ENCODE measurements around the gene ARHGEF1. TPM values are rescaled to one million over a fixed set of nuclear protein-coding genes. Genes with fewer than 3 reads are reported as not detected.

The ARHGEF1 gene
- total RNA-seq, 1 donor from 2014 or later: 120 TPM

DNA sequence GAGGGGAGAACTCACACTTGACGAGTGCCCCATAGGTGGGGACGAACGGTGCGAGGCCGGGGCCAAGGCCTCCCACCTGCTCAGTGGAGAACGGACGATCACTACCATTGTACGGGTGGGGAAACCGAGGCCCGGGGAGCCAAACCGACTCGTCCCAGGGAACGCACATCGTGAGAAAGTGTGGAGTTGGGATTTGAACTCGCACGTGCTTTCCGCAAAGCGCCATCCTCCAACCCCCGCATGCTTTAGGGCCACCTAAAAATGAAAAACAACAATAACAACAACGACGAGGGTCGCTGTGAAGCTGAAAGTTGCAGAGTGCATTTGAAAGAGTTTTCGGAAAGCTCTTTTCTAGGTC, 458 bp downstream of the ARHGEF1 start:
- DNase-seq (ENCODE audit: low spot score): no peak

GRCh38 chr19:41883821-41884733, 1.1 kb downstream of the ARHGEF1 start:
- peak; percentile 94 for DNase-seq (ENCODE audit: low spot score)

- DNase-seq (ENCODE audit: low spot score): no peak
Observed at GRCh38 chr19:41886761-41887710, 4.1 kb downstream of the ARHGEF1 start.

GRCh38 chr19:41887711-41888382, 4.9 kb downstream of the ARHGEF1 start:
- DNase-seq (ENCODE audit: low spot score): no peak

GRCh38 chr19:41888926-41889325, 5.9 kb downstream of the ARHGEF1 start:
- DNase-seq (ENCODE audit: low spot score): no peak

DNA sequence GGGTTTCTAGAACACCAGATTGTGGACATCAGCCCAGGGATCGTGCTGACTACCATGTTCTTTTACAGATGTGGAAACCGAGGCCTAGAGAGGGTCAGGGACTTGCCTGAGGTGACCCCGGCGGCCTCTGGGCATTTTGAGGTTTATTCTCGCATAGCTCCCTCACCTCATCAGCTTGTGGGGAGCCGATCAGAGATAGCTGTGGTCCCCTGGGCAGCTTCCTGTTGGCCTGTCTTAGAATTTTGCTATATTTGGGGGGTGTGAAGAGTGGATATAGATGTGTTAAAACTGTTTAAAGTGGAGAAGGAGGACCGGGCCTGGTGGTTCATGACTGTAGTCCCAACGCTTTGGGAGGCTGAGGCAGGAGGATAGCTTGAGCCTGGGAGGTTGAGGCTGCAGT, 6.9 kb downstream of the ARHGEF1 start:
- DNase-seq (ENCODE audit: low spot score): no peak

GRCh38 chr19:41890936-41891335, 8.0 kb downstream of the ARHGEF1 start:
- DNase-seq (ENCODE audit: low spot score): no peak

GRCh38 chr19:41892173-41892902, 9.4 kb downstream of the ARHGEF1 start:
- no peak for DNase-seq (ENCODE audit: low spot score)

GRCh38 chr19:41893899-41894298, 10.9 kb downstream of the ARHGEF1 start:
- no peak for DNase-seq (ENCODE audit: low spot score)

GRCh38 chr19:41894350-41894749, 11.4 kb downstream of the ARHGEF1 start:
- DNase-seq (ENCODE audit: low spot score): no peak

GRCh38 chr19:41895745-41896580, 13.0 kb downstream of the ARHGEF1 start:
- no peak for DNase-seq (ENCODE audit: low spot score)

GRCh38 chr19:41896581-41896942, 13.6 kb downstream of the ARHGEF1 start:
- DNase-seq (ENCODE audit: low spot score): no peak

- DNase-seq (ENCODE audit: low spot score): no peak
Observed at GRCh38 chr19:41897181-41897580, 14.2 kb downstream of the ARHGEF1 start.

DNA sequence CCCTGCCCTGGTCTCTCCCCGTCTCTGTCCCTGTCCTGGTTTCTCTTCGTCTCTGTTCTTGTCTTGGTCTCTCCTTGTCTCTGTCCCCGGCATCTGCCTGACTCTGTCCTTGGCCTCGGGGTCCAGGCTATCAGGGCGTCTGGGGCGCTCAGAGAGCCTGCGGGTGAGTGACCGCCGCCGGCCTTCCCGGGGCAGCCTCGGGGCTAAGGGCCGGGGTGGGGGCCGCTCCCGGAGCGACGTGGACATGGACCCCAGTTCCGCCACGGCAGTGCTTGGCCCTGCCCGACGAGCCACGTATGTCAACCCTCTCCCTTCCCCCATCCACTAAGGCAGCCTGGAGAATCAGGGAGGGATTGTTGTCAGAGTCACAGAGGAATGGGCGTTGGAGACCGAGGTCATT, 14.8 kb downstream of the ARHGEF1 start:
- DNase-seq (ENCODE audit: low spot score): no peak

GRCh38 chr19:41898235-41898634, 15.3 kb downstream of the ARHGEF1 start:
- no peak for DNase-seq (ENCODE audit: low spot score)

- DNase-seq (ENCODE audit: low spot score): no peak
Observed at GRCh38 chr19:41901707-41902360, 18.9 kb downstream of the ARHGEF1 start.

GRCh38 chr19:41902594-41902993, 19.6 kb downstream of the ARHGEF1 start:
- DNase-seq (ENCODE audit: low spot score): no peak

DNA sequence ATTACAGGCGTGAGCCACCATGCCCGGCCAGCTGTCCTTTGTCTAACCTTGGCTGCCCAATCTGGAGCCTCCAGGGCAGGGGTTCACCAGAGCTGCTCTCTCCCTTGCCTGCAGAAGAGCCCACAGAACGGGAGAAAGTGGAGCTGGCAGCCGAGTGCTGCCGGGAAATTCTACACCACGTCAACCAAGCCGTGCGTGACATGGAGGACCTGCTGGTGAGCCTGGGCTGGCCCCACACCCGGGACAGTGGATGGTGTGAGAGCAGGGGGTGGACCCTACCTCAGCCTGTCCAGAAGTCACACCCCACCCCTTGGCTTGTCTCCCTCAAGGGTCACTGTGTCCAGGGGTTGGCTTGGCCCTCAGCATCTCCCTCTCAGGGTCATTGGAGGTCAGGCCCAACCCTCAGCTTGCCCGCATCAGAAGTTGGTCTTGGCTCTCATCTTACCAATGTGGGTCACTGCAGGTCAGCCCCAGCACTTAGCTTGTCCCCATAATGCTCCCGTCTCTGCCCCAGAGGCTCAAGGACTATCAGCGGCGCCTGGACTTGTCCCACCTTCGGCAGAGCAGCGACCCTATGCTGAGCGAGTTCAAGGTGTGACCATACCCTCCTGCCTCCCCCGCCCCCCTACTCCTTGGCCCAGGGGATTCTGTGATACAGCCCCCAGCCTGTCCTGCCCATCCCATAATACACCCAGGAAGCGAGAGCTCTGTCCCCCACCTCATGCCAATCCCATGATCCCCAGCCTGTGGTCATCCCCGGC, 20.4 kb downstream of the ARHGEF1 start:
- no peak for DNase-seq (ENCODE audit: low spot score)
